Smooth muscle cell (in vitro differentiated cells): ENCODE results near the gene RASGRP2. TPM values are rescaled to one million over a fixed set of nuclear protein-coding genes. Genes with fewer than 3 reads are reported as not detected.
A peak's percentile ranks its signal among the peaks of the same experiment; 100 is the strongest.

ENCODE experiments used
- DNase-seq: peaks from one replicate; lab custom pipeline; 2025; ENCODE audit not compliant: unreplicated experiment; lab: John Stamatoyannopoulos, UW
- H2AFZ ChIP-seq: fragments of 200-600 bp; sonication (generic); 2 replicates; pipeline ENCODE4 v1.6.0; 2016; ENCODE audit warnings: antibody characterized with exemption, low read depth, mild to moderate bottlenecking
- H3F3A ChIP-seq: fragments of 200-600 bp; sonication (generic); 2 replicates; pipeline ENCODE4 v1.6.0; 2017; ENCODE audit warnings: antibody characterized with exemption, low read depth
- H3K27ac ChIP-seq: fragments of 200-600 bp; sonication (generic); 2 replicates; pipeline ENCODE4 v1.5.1; 2016; ENCODE audit warnings: low read depth, mild to moderate bottlenecking
- H3K27me3 ChIP-seq: fragments of 200-600 bp; sonication (generic); 2 replicates; pipeline ENCODE4 v1.6.1; 2016; ENCODE audit warnings: low read depth, mild to moderate bottlenecking
- H3K36me3 ChIP-seq: fragments of 200-600 bp; sonication (generic); 2 replicates; pipeline ENCODE4 v1.5.1; 2016; ENCODE audit warnings: low read depth
- H3K4me1 ChIP-seq: fragments of 200-600 bp; sonication (generic); 2 replicates; pipeline ENCODE4 v1.5.1; 2016; ENCODE audit warnings: low read depth
- H3K4me2 ChIP-seq: fragments of 200-600 bp; sonication (generic); 2 replicates; pipeline ENCODE4 v1.6.0; 2016; ENCODE audit warnings: mild to moderate bottlenecking
- H3K4me3 ChIP-seq: fragments of 200-600 bp; sonication (generic); 2 replicates; pipeline ENCODE4 v1.5.1; 2016; ENCODE audit warnings: mild to moderate bottlenecking
- H3K79me2 ChIP-seq: fragments of 200-600 bp; sonication (generic); 2 replicates; pipeline ENCODE4 v1.6.0; 2016; ENCODE audit warnings: low read depth, mild to moderate bottlenecking
- H3K9ac ChIP-seq: fragments of 200-600 bp; sonication (generic); 2 replicates; pipeline ENCODE4 v1.6.0; 2016; ENCODE audit warnings: low read depth
- H3K9me3 ChIP-seq: fragments of 200-600 bp; sonication (generic); replicated peaks from 2 replicates; pipeline ENCODE4 v1.5.1; 2016; ENCODE audit warnings: low read depth
- H4K20me1 ChIP-seq: fragments of 200-600 bp; sonication (generic); 2 replicates; pipeline ENCODE4 v1.6.0; 2016; ENCODE audit warnings: low read depth
- CTCF ChIP-seq: fragments of 200-600 bp; sonication (generic); IDR thresholded peaks from 2 replicates; pipeline ENCODE4 v1.5.1; 2017; ENCODE audit warnings: borderline replicate concordance, mild to moderate bottlenecking, antibody characterized with exemption; ENCODE audit not compliant: insufficient read depth, poor library complexity, severe bottlenecking
- WGBS: methylation state at CpG from one replicate; pipeline ENCODE4 v1.1.7; 2016; ENCODE audit warnings: low lambda C conversion rate; 5-methylcytosine and 5-hydroxymethylcytosine counted together
- polyA plus RNA-seq: library from polyadenylated mRNA; unstranded; fragments of >200 nt; fragmentation: Nextera tagmentation; extraction: Ambion mirVana; gene quantifications from 2 replicates; pipeline ENCODE4 v1.2.1, GENCODE V29; 2016
- total RNA-seq: library from RNA; depleted of rRNA; stranded (reverse); fragments of >200 nt; gene quantifications from 2 replicates; pipeline ENCODE4 v1.2.3, GENCODE V29; 2014

The RASGRP2 gene
- total and polyA plus RNA-seq, 2 experiments from 2014 or later, result 0.78 to 2.9 TPM

- Histone ChIP-seq H3K4me2 (peak overlapping the region; percentile 99), H2AFZ (no peak overlapping the region), H3K4me1 (peaks cover 20% of the 10 kb centered on the region), H4K20me1 (peaks cover 57% of the 10 kb centered on the region), H3K36me3 (peaks cover 16% of the 10 kb centered on the region), H3K27ac (peak overlapping the region; percentile 52), H3K9ac (peak overlapping the region; percentile 80), H3K27me3 (no peaks in the 10 kb centered on the region), H3K4me3 (peak overlapping the region; percentile 86), H3K79me2 (peaks cover 57% of the 10 kb centered on the region), H3K9me3 (no peaks in the 10 kb centered on the region), H3F3A (peaks cover 32% of the 10 kb centered on the region)
- WGBS, result 47% methylated on average over 3 of the region's 3 CpGs
- TF ChIP-seq CTCF, result no peak
- no peak for DNase-seq
These were observed 32.9 kb upstream of the RASGRP2 start for GRCh38 chr11:64776875-64777274.

DNA sequence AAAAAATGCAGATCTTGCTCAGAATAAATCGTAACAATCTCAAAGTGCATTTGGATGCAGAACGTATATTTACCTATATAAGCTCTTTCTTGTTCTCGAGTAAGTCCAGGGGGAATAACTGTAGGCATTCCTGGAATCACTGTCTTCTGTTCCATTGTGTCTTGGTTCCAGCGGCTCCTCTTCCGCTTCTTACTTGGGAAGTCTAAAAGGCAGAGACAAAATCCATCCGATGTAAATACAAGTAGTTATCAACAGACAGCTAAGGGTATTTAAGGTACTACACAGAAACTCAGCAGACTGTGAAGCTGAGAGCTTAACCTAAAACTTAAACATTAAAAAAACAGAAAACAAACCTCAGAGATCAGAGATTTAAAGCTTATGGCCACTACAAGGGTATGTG is 32.5 kb upstream of the RASGRP2 start:
- peak overlapping the region; percentile 86 for H3K4me3 ChIP-seq
- H3F3A ChIP-seq, result peaks cover 36% of the 10 kb centered on the region
- peaks cover 62% of the 10 kb centered on the region for H3K79me2 ChIP-seq
- no peaks in the 10 kb centered on the region for H3K9me3 ChIP-seq
- H3K27ac ChIP-seq, result peak overlapping the region; percentile 52
- H3K9ac ChIP-seq, result peak overlapping the region; percentile 80
- DNase-seq, result no peak
- TF ChIP-seq CTCF, result no peak
- peak overlapping the region; percentile 99 for H3K4me2 ChIP-seq
- H3K36me3 ChIP-seq, result peaks cover 21% of the 10 kb centered on the region
- H3K27me3 ChIP-seq, result no peaks in the 10 kb centered on the region
- H2AFZ ChIP-seq, result no peak overlapping the region
- WGBS, result 94% methylated on average over 6 of the region's 6 CpGs
- peaks cover 62% of the 10 kb centered on the region for H4K20me1 ChIP-seq
- H3K4me1 ChIP-seq, result peaks cover 20% of the 10 kb centered on the region

DNA sequence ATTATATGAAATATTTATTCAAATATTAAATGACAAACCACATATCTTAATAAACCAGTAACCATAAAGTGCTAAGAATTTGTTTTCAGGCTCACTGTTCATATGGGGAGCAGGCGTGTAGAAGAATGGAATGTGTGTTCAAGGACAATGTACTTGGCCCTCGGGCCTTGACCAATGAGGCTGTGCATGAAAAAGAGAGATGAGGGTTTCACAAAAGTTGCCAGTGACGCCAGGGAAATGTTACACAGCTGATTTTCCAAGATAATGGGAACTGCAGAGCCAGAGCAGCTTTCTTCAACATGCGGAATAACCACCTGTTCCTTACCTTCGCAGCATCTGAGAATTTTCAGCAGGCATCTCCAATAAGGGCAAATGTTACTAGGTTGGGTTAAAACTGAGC is 30.2 kb upstream of the RASGRP2 start:
- H3K36me3 ChIP-seq, result peaks cover 34% of the 10 kb centered on the region
- 97% methylated on average over 5 of the region's 5 CpGs for WGBS

More for the DNA sequence above, 30.2 kb upstream of the RASGRP2 start:
- Histone ChIP-seq H3K4me3 (no peak overlapping the region), H2AFZ (no peak overlapping the region), H4K20me1 (peaks cover 84% of the 10 kb centered on the region), H3K79me2 (peaks cover 71% of the 10 kb centered on the region), H3K4me1 (peaks cover 16% of the 10 kb centered on the region), H3K9ac (no peak overlapping the region), H3F3A (peaks cover 57% of the 10 kb centered on the region), H3K9me3 (no peaks in the 10 kb centered on the region), H3K27ac (no peak overlapping the region), H3K27me3 (no peaks in the 10 kb centered on the region), H3K4me2 (no peak overlapping the region)
- DNase-seq, result no peak
- TF ChIP-seq CTCF, result no peak
